Esophagus squamous epithelium (tissue), 4 donors: ENCODE measurements around the gene POT1.

ENCODE experiments used
- POLR2A ChIP-seq, 4 donors: fragments of 450-650 bp; IDR thresholded peaks; one replicate each; pipeline ENCODE4 v1.6.1; 2017; ENCODE audit warnings: antibody characterized with exemption in 4 of 4, mild to moderate bottlenecking in 4 of 4, moderate library complexity in 3 of 4
- TF ChIP-seq, protein P1 (sequence below), 6 experiments: fragments of 450-650 bp in 4 of 6; fragments of 200-600 bp in 2 of 6; sonication (generic) in 2 of 6; IDR thresholded peaks; one replicate each; pipeline ENCODE4 v1.5.1; 2016 to 2019; ENCODE audit warnings: antibody characterized with exemption in 6 of 6, mild to moderate bottlenecking in 4 of 6, moderate library complexity in 4 of 6

GRCh38 chr7:124959676-124960075 lies 30.1 kb upstream of the POT1 start:
- TF ChIP-seq, protein P1, sequence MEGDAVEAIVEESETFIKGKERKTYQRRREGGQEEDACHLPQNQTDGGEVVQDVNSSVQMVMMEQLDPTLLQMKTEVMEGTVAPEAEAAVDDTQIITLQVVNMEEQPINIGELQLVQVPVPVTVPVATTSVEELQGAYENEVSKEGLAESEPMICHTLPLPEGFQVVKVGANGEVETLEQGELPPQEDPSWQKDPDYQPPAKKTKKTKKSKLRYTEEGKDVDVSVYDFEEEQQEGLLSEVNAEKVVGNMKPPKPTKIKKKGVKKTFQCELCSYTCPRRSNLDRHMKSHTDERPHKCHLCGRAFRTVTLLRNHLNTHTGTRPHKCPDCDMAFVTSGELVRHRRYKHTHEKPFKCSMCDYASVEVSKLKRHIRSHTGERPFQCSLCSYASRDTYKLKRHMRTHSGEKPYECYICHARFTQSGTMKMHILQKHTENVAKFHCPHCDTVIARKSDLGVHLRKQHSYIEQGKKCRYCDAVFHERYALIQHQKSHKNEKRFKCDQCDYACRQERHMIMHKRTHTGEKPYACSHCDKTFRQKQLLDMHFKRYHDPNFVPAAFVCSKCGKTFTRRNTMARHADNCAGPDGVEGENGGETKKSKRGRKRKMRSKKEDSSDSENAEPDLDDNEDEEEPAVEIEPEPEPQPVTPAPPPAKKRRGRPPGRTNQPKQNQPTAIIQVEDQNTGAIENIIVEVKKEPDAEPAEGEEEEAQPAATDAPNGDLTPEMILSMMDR (IDR thresholded peaks at IDR 0.05): no peak
- no peak for TF ChIP-seq POLR2A (IDR thresholded peaks at IDR 0.05)
